Inflammatory macrophage treated with lipopolysaccharide for 1 hour (primary cell): ENCODE results near the gene C2CD4B.

Source experiments
- DNase-seq, 2 donors: peaks; one replicate each; pipeline ENCODE4 v3.0.0-alpha.2; 2020 to 2022

The C2CD4B gene

GRCh38 chr15:62115847-62116246 is 49.2 kb downstream of the C2CD4B start:
- no peak for DNase-seq
